Lower lobe of right lung (tissue), 2 donors: ENCODE results near the gene DIABLO. TPM values are rescaled to one million over a fixed set of nuclear protein-coding genes. Genes with fewer than 3 reads are reported as not detected.

Source experiments
- ATAC-seq, 2 donors: fragments of 200-7000 bp; cut with Tn5 transposase; one replicate each; pipeline ENCODE4 v1.9.1; 2020 to 2022; ENCODE audit warnings: mild to moderate bottlenecking in 2 of 2, moderate library complexity in 2 of 2
- DNase-seq: peaks from one replicate; pipeline ENCODE4 v3.0.0-alpha.2; 2020
- H3K27ac ChIP-seq: fragments of 200-600 bp; one replicate; pipeline ENCODE4 v1.8.0; 2022
- H3K27me3 ChIP-seq: fragments of 200-600 bp; one replicate; pipeline ENCODE4 v1.8.0; 2022; ENCODE audit warnings: low read depth
- H3K36me3 ChIP-seq: fragments of 200-600 bp; one replicate; pipeline ENCODE4 v1.8.0; 2022; ENCODE audit warnings: mild to moderate bottlenecking
- H3K4me1 ChIP-seq: fragments of 200-600 bp; one replicate; pipeline ENCODE4 v1.8.0; 2022
- H3K4me3 ChIP-seq: fragments of 200-600 bp; one replicate; pipeline ENCODE4 v1.8.0; 2022; ENCODE audit warnings: mild to moderate bottlenecking
- H3K9me3 ChIP-seq: fragments of 200-600 bp; one replicate; pipeline ENCODE4 v1.8.0; 2022
- CTCF ChIP-seq: fragments of 200-600 bp; IDR thresholded peaks from one replicate; pipeline ENCODE4 v1.8.0; 2022; ENCODE audit warnings: antibody characterized with exemption, mild to moderate bottlenecking
- intact Hi-C: fragments of 100-400 bp; cut with DNase I; formaldehyde crosslinking; loops from one replicate; pipeline ENCODE4 v1.11.0; 2022
- total RNA-seq: library from RNA; stranded (reverse); fragmentation: NEBNext Ultra II Directional; extraction: Animal tissue kit (Norgen Biotek cat#: 25700); gene quantifications from one replicate; pipeline ENCODE4 v1.2.1, GENCODE V29; 2021
- donor health status: DM: no; HTN: yes; CAD: no; lungs with severe emphysema.

DIABLO gene
- total RNA-seq, 1 donor from 2014 or later, result 31.1 TPM

DNA sequence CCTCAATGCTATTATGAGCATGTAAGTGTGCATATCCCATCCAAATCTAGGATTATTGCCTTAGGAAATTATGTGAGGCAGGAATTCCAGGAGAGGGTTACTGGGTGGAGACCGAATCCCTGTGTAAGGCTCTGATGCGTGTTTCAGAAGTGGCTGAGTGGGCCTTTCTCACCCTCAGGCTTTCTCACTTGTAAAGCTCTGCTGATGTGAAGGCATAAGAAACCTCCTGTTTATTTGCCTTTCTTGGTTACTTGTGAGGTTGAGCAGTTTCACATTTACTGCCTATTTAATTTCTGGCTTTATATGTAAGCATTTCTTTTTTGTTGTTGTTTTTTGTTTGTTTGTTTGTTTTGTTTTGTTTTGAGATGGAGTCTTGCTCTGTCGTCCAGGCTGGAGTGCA is 62.9 kb downstream of the DIABLO start:
- ATAC-seq (no peak), DNase-seq (no peak)
- H3K4me1 ChIP-seq, result no peaks in the 10 kb centered on the region
- TF ChIP-seq CTCF, result no peak
- H3K27me3 ChIP-seq, result no peaks in the 10 kb centered on the region
- H3K27ac ChIP-seq, result no peak overlapping the region
- H3K4me3 ChIP-seq, result no peak overlapping the region
- H3K36me3 ChIP-seq, result no peaks in the 10 kb centered on the region
- H3K9me3 ChIP-seq, result no peaks in the 10 kb centered on the region
- intact Hi-C loops, result no loop called here

DNA sequence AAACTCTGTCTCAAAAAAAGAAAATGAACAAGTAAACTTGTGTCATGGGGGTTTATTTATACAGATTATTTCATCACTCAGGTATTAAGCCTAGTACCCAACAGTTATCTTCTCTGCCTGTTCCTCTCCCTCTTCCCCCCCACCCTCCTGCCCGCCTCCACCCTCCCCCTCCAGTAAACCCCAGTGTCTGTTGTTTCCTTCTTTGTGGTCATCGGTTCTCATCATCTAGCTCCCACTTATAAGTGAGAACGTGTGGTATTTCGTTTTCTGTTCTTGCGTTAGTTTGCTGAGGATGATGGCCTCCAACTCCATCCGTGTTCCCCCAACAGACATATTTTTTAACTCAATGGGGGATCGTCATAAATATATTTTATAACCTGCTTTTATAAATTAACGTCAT is 64.2 kb downstream of the DIABLO start:
- no peak for TF ChIP-seq CTCF
- DNase-seq, result no peak
- Histone ChIP-seq H3K4me3 (no peak overlapping the region), H3K9me3 (no peaks in the 10 kb centered on the region), H3K27ac (no peak overlapping the region), H3K4me1 (no peaks in the 10 kb centered on the region), H3K36me3 (no peaks in the 10 kb centered on the region), H3K27me3 (no peaks in the 10 kb centered on the region)
- intact Hi-C loops, result no loop called here
- ATAC-seq, result no peak

- no peak for ATAC-seq
- H3K27ac ChIP-seq, result no peak overlapping the region
- no peak for DNase-seq
- H3K9me3 ChIP-seq, result no peaks in the 10 kb centered on the region
- H3K4me3 ChIP-seq, result no peak overlapping the region
- H3K4me1 ChIP-seq, result no peaks in the 10 kb centered on the region
- H3K36me3 ChIP-seq, result no peaks in the 10 kb centered on the region
- no peak for TF ChIP-seq CTCF
- intact Hi-C loops, result no loop called here
- no peaks in the 10 kb centered on the region for H3K27me3 ChIP-seq
Observed at GRCh38 chr12:122160761-122161160, 65.1 kb downstream of the DIABLO start.

GRCh38 chr12:122159882-122160281 is 66.0 kb downstream of the DIABLO start:
- no peak for ATAC-seq
- TF ChIP-seq CTCF, result no peak
- intact Hi-C loops, result no loop called here
- Histone ChIP-seq H3K9me3 (no peaks in the 10 kb centered on the region), H3K4me3 (no peak overlapping the region), H3K4me1 (no peaks in the 10 kb centered on the region), H3K27ac (no peak overlapping the region), H3K36me3 (no peaks in the 10 kb centered on the region), H3K27me3 (no peaks in the 10 kb centered on the region)
- no peak for DNase-seq

DNA sequence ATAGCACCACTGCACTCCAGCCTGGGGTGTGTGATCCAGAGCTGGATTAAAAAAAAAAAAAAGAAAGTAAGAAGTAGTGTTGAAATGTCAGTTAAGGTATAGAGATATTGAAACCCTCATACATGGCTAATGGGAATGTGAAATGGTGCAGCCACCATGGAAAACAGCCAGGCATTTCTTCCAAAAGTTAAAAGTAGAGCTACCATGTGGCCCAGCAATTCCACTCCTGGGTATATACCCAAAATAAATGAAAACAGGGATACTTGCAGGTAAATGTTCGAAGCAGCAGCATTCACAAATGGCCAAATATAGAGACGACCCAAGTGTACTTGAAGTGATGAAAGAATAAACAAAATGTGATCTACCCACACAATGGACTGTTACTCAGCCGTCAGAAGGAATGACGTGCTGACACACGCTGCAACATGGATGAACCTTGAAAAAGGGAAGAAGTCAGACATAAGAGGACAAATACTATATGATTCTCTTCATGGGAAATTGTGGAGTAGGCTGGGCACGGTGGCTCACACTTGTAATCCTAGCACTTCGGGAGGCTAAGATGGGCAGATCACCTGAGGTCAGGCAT is 67.1 kb downstream of the DIABLO start:
- ATAC-seq, result no peak

More for the DNA sequence above, 67.1 kb downstream of the DIABLO start:
- Histone ChIP-seq H3K4me1 (no peaks in the 10 kb centered on the region), H3K9me3 (no peaks in the 10 kb centered on the region), H3K27me3 (no peaks in the 10 kb centered on the region), H3K27ac (no peak overlapping the region), H3K36me3 (no peaks in the 10 kb centered on the region), H3K4me3 (no peak overlapping the region)
- intact Hi-C loops, result no loop called here
- no peak for TF ChIP-seq CTCF
- no peak for DNase-seq

Other genes starting within 250 kb of the DIABLO start
- gene BCL7A, start 204.2 kb downstream of the DIABLO start, total RNA-seq, result 6.4 TPM
- gene MLXIP, start 147.3 kb downstream of the DIABLO start, total RNA-seq, result 55.9 TPM
- gene IL31, start 51.8 kb downstream of the DIABLO start, total RNA-seq, result not detected
- gene LRRC43, start 42.9 kb downstream of the DIABLO start, total RNA-seq, result 4.2 TPM
- gene B3GNT4, start 22.3 kb downstream of the DIABLO start, total RNA-seq, result 0.30 TPM
- gene VPS33A, start 40.4 kb upstream of the DIABLO start, total RNA-seq, result 16.2 TPM
- gene CLIP1, start 196.6 kb upstream of the DIABLO start, total RNA-seq, result 78.2 TPM